Uterus (tissue), 4 donors: ENCODE measurements around the gene CUL4A. TPM values are rescaled to one million over a fixed set of nuclear protein-coding genes. Genes with fewer than 3 reads are reported as not detected.

Experiments
- DNase-seq, 2 donors: peaks; one replicate each; pipeline ENCODE4 v3.0.0-alpha.2; 2019 to 2020
- H3K27ac ChIP-seq, 2 donors: fragments of 200-600 bp; sonication (generic); 1 replicate in 1 of 2; 2 replicates in 1 of 2; pipeline ENCODE4 v1.5.1; 2016 to 2018
- H3K27me3 ChIP-seq, 2 donors: fragments of 200-600 bp; sonication (generic); one replicate each; pipeline ENCODE4 v1.5.1; 2018 to 2019; ENCODE audit warnings: control low read depth in 1 of 2
- H3K36me3 ChIP-seq, 2 donors: fragments of 200-600 bp; sonication (generic); one replicate each; pipeline ENCODE4 v1.5.1; 2019; ENCODE audit warnings: control low read depth in 1 of 2
- H3K4me1 ChIP-seq, 2 donors: fragments of 200-600 bp; sonication (generic); one replicate each; pipeline ENCODE4 v1.5.1; 2018 to 2019; ENCODE audit warnings: control low read depth in 1 of 2
- H3K4me3 ChIP-seq, 2 donors: fragments of 200-600 bp; sonication (generic); 1 replicate in 1 of 2; 2 replicates in 1 of 2; pipeline ENCODE4 v1.5.1; 2018 to 2019; ENCODE audit warnings: mild to moderate bottlenecking in 1 of 2
- H3K9me3 ChIP-seq, 2 donors: fragments of 200-600 bp; sonication (generic); one replicate each; pipeline ENCODE4 v1.5.1; 2019; ENCODE audit warnings: control low read depth in 1 of 2
- POLR2A ChIP-seq, 2 donors: fragments of 450-650 bp; IDR thresholded peaks; one replicate each; pipeline ENCODE4 v1.6.1; 2016; ENCODE audit warnings: antibody characterized with exemption in 2 of 2, mild to moderate bottlenecking in 1 of 2, moderate library complexity in 1 of 2
- intact Hi-C: fragments of 100-400 bp; cut with DNase I; formaldehyde crosslinking; loops from one replicate; pipeline ENCODE4 v1.15.1; 2023; ENCODE audit warnings: low total_unique reads
- total RNA-seq, 4 donors: library from RNA; depleted of rRNA in 3 of 4; stranded (reverse); fragments of >200 nt in 3 of 4; gene quantifications; one replicate each; pipeline versions ENCODE4 v1.1.0 to v1.2.4, GENCODE V29; 2014 to 2023
- TF ChIP-seq, protein P1 (sequence below), 4 experiments: fragments of 200-600 bp in 2 of 4; fragments of 450-650 bp in 2 of 4; sonication (generic) in 2 of 4; IDR thresholded peaks; one replicate each; pipeline ENCODE4 v1.5.1; 2016 to 2019; ENCODE audit warnings: antibody characterized with exemption in 4 of 4, mild to moderate bottlenecking in 2 of 4, moderate library complexity in 1 of 4
- donor health status: DM: yes; HTN: yes; CAD: no.

CUL4A gene
- total RNA-seq, 4 donors from 2014 or later: 34.3 to 110 (median 66.1) TPM

DNA sequence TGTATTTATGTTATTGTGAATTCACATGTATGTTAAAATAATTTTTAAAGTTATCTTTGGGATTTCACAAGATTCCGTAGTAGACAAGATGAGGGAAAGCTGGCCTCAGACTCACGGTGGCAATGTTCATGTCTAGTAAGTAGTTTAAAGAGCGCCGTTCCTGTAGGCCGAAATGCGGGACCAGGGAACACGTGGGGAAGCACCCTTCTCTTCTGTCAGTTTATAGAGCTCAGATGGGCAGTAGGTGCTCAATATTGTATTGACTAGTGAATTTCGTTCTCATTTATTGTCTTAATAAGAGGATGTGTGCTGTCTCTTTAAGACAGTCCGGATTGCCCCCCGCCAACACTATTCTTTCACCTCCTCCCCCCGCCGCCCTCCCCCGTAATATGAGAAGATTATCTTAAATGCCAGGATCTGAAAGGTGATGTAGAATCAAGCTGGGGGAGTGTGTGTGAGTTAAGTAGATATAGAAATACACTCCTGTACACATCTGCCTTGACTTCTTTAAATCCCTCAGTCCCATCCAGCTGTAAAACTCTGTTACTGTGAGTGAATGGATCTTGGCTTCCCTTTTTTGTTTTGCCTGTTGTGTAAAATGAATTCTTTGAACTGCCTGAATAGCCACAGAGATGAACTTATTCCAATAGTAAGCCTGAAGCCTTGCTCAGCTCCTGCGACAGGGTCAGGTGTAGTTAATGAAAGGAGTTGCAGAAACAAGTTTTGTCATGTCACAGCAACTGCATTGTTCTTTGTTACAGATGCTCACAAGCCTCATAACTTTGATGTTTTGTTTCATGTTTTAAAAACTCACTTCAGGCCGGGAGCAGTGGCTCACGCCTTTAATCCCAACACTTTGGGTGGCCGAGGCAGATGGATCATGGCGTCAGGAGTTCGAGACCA lies 88.9 kb downstream of the CUL4A start:
- H3K27me3 ChIP-seq: no peaks in the 10 kb centered on the region
- no peak for DNase-seq
- intact Hi-C loops: no loop called here
- H3K27ac ChIP-seq: peak overlapping the region; percentile 79 to 87
- H3K4me3 ChIP-seq: peak overlapping the region; percentile 57 to 99
- TF ChIP-seq POLR2A (IDR thresholded peaks at IDR 0.05): no peak
- TF ChIP-seq, protein P1, sequence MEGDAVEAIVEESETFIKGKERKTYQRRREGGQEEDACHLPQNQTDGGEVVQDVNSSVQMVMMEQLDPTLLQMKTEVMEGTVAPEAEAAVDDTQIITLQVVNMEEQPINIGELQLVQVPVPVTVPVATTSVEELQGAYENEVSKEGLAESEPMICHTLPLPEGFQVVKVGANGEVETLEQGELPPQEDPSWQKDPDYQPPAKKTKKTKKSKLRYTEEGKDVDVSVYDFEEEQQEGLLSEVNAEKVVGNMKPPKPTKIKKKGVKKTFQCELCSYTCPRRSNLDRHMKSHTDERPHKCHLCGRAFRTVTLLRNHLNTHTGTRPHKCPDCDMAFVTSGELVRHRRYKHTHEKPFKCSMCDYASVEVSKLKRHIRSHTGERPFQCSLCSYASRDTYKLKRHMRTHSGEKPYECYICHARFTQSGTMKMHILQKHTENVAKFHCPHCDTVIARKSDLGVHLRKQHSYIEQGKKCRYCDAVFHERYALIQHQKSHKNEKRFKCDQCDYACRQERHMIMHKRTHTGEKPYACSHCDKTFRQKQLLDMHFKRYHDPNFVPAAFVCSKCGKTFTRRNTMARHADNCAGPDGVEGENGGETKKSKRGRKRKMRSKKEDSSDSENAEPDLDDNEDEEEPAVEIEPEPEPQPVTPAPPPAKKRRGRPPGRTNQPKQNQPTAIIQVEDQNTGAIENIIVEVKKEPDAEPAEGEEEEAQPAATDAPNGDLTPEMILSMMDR (IDR thresholded peaks at IDR 0.05): no peak
- H3K36me3 ChIP-seq: no peaks in the 10 kb centered on the region
- H3K9me3 ChIP-seq: no peaks in the 10 kb centered on the region
- no peaks in the 10 kb centered on the region for H3K4me1 ChIP-seq

DNA sequence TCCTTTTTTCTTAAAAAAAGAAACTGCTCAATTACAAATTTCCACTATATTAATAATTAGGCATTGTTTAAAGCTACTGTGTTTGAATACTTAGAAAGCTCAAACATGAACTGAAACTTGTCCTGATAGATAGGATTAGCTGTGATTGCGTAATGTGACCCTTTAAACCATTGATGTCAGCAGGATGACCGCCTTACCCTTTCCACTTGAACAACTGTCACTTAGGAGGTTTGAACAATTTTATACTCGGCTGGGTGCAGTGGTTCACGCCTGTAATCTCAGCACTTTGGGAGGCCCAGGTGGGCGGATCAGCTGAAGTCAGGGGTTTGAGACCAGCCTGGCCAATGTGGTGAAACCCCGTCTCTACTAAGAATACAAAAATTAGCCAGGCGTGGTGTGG lies 90.5 kb downstream of the CUL4A start:
- H3K4me1 ChIP-seq: no peaks in the 10 kb centered on the region
- no peak overlapping the region for H3K4me3 ChIP-seq
- H3K9me3 ChIP-seq: no peaks in the 10 kb centered on the region
- H3K36me3 ChIP-seq: no peaks in the 10 kb centered on the region
- intact Hi-C loops: no loop called here
- DNase-seq: no peak
- TF ChIP-seq, protein P1 (IDR thresholded peaks at IDR 0.05): no peak
- no peak for TF ChIP-seq POLR2A (IDR thresholded peaks at IDR 0.05)
- H3K27ac ChIP-seq: no peak overlapping the region
- no peaks in the 10 kb centered on the region for H3K27me3 ChIP-seq

DNA sequence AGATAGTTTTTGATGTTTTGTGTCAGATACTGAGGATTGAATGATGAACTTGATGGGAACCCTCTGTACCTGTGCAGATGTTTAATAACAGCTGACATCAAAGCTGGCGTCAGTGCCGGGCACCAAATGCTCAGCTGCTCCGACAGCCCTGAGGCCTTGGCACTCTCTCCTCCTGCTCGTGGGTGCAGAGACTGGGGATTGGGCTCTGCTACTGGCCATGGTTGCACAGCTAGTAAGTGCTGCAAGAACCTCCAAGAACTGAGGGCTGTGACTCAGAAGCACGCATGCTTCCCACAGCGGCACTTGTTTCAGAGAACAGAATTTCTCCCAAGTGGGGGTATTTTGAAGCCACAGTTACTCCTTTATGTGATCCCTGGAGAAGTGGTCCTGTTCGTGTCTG lies 93.6 kb downstream of the CUL4A start:
- Histone ChIP-seq H3K36me3 (no peaks in the 10 kb centered on the region), H3K9me3 (no peaks in the 10 kb centered on the region), H3K27ac (no peak overlapping the region), H3K4me3 (no peak overlapping the region), H3K27me3 (no peaks in the 10 kb centered on the region), H3K4me1 (no peaks in the 10 kb centered on the region)
- DNase-seq: no peak
- TF ChIP-seq, protein P1 (IDR thresholded peaks at IDR 0.05): no peak
- no peak for TF ChIP-seq POLR2A (IDR thresholded peaks at IDR 0.05)
- intact Hi-C loops: no loop called here

DNA sequence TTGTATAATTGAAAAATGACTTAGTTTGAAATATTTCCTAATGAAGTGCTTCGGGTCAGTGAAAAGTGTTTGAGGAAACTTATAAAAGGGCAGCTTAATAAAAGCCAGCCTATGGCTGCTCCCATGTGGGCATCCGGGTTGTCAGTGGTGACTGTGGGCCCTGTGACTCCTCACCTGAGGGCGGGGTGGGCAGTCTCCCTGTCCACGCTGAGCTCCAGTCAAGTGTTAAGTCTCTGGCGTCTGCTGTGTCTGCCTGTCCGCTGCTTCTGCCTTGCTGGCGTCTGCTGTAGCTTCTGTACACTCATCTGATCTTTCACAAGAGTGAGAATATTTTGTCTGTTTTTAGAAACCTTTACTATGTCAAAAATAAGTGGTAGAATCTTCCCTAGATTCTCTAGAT lies 94.7 kb downstream of the CUL4A start:
- Histone ChIP-seq H3K9me3 (no peaks in the 10 kb centered on the region), H3K4me3 (no peak overlapping the region), H3K27me3 (no peaks in the 10 kb centered on the region), H3K36me3 (no peaks in the 10 kb centered on the region), H3K4me1 (no peaks in the 10 kb centered on the region), H3K27ac (no peak overlapping the region)
- no peak for TF ChIP-seq POLR2A (IDR thresholded peaks at IDR 0.05)
- TF ChIP-seq, protein P1 (IDR thresholded peaks at IDR 0.05): no peak
- DNase-seq: no peak
- intact Hi-C loops: no loop called here

DNA sequence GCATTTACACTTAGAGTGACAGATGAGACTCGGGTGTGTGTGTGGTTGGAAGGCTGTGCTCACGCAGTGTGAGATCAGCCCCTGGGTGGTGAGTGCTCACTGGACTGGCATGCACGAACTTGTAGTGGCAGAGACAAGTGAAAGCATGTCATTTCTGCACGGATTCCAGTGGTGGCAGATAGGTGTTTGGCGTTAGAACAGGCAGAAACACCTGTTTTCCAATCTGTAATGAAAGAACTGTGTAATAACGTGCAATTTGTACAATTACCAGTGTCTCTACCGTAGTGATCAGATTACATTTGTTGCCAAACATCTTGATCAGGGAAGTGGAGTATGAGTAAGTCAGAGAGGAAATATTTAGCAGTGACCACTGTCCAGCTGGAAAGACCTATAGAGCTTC lies 95.8 kb downstream of the CUL4A start:
- no peak for DNase-seq
- Histone ChIP-seq H3K4me1 (no peaks in the 10 kb centered on the region), H3K27me3 (no peaks in the 10 kb centered on the region), H3K27ac (no peak overlapping the region), H3K4me3 (no peak overlapping the region), H3K36me3 (no peaks in the 10 kb centered on the region), H3K9me3 (no peaks in the 10 kb centered on the region)
- intact Hi-C loops: no loop called here
- no peak for TF ChIP-seq POLR2A (IDR thresholded peaks at IDR 0.05)
- TF ChIP-seq, protein P1 (IDR thresholded peaks at IDR 0.05): no peak
